Panc1 (cell line): ENCODE data around the gene PLRG1.

Experiments used
- CTCF ChIP-seq: fragments of 450-650 bp; IDR thresholded peaks from 2 replicates; pipeline ENCODE4 v1.5.1; 2017; ENCODE audit warnings: mild to moderate bottlenecking
- POLR2AphosphoS5 ChIP-seq: IDR thresholded peaks from 2 replicates; pipeline ENCODE4 v1.6.1; 2012; ENCODE audit warnings: mild to moderate bottlenecking, low read depth, low read length, moderate library complexity
- REST ChIP-seq, 2 experiments: IDR thresholded peaks; 2 replicates each; pipeline ENCODE4 v1.6.1; 2011 to 2012; ENCODE audit warnings: low read depth in 2 of 2, control low read depth in 1 of 2, low read length in 1 of 2, mild to moderate bottlenecking in 1 of 2, moderate library complexity in 1 of 2; ENCODE audit not compliant: insufficient read depth in 1 of 2
- TCF7L2 ChIP-seq: IDR thresholded peaks from 2 replicates; pipeline ENCODE4 v1.6.1; 2011; ENCODE audit warnings: mild to moderate bottlenecking, low read depth, low read length, inconsistent platforms

- TF ChIP-seq CTCF: no peak
- TF ChIP-seq POLR2AphosphoS5: no peak
- TF ChIP-seq TCF7L2: no peak
- no peak for TF ChIP-seq REST (IDR thresholded peaks at IDR 0.05; ENCODE audit: insufficient read depth in 1 of 2, low read depth in 2 of 2, low read length in 1 of 2)
Observed at GRCh38 chr4:154579927-154580326, 29.7 kb upstream of the PLRG1 start.
